MCF 10A (cell line): ENCODE data around the gene TXN2. TPM values are rescaled to one million over a fixed set of nuclear protein-coding genes. Genes with fewer than 3 reads are reported as not detected.
A peak's percentile ranks its signal among the peaks of the same experiment; 100 is the strongest.

Experiments
- Bru-seq: library from RNA; stranded (reverse); fragments of 400-500 nt; gene quantifications from one replicate; lab custom pipeline; 2021; lab: Mats Ljungman, UMichigan
- BruChase-seq, 2 experiments: library from RNA; stranded (reverse); fragments of 400-500 nt; gene quantifications; one replicate each; lab custom pipeline; 2021; lab: Mats Ljungman, UMichigan
- BruUV-seq: library from RNA; stranded (reverse); fragments of 400-500 nt; replicated peaks from 2 replicates; lab custom pipeline; 2021; lab: Mats Ljungman, UMichigan
- CTCF ChIA-PET: fragments of 300-600 bp; sonication (Branson Sonifier 250); formaldehyde crosslinking; extraction: SDS; loops from one replicate; lab custom pipeline; 2021; ENCODE audit warnings: antibody characterized with exemption, inconsistent platforms; lab: Yijun Ruan, JAX
- POLR2A ChIA-PET: fragments of 300-600, 350-650 bp; sonication (Branson Sonifier 250); formaldehyde crosslinking; extraction: SDS; loops from one replicate; lab custom pipeline; 2020; ENCODE audit warnings: antibody characterized with exemption, inconsistent platforms; lab: Yijun Ruan, JAX
- DNase-seq: peaks from one replicate; pipeline ENCODE4 v3.0.0-alpha.2; 2018; ENCODE audit not compliant: unreplicated experiment
- H3K27ac Mint-ChIP-seq: one replicate; pipeline ENCODE4 v1.8.0; 2022; ENCODE audit warnings: mild to moderate bottlenecking, low read depth, mixed read lengths; ENCODE audit not compliant: unreplicated experiment
- H3K27me3 Mint-ChIP-seq: one replicate; pipeline ENCODE4 v1.8.0; 2022; ENCODE audit warnings: mixed read lengths; ENCODE audit not compliant: insufficient read depth, unreplicated experiment
- H3K36me3 Mint-ChIP-seq: one replicate; pipeline ENCODE4 v1.8.0; 2022; ENCODE audit warnings: mild to moderate bottlenecking, moderate library complexity, mixed read lengths; ENCODE audit not compliant: insufficient read depth, unreplicated experiment
- H3K4me1 Mint-ChIP-seq: one replicate; pipeline ENCODE4 v1.8.0; 2022; ENCODE audit warnings: mixed read lengths; ENCODE audit not compliant: insufficient read depth, unreplicated experiment
- H3K4me3 Mint-ChIP-seq: one replicate; pipeline ENCODE4 v1.8.0; 2022; ENCODE audit warnings: mild to moderate bottlenecking, moderate library complexity, mixed read lengths; ENCODE audit not compliant: unreplicated experiment
- H3K9me3 Mint-ChIP-seq: one replicate; pipeline ENCODE4 v1.8.0; 2022; ENCODE audit warnings: mixed read lengths; ENCODE audit not compliant: unreplicated experiment
- intact Hi-C: fragments of 100-400 bp; cut with micrococcal nuclease; formaldehyde crosslinking; loops from 2 replicates; pipeline ENCODE4 v1.14.1; 2022
- long read RNA-seq: library from polyadenylated mRNA; stranded (forward); transcript quantifications from one replicate; pipeline ENCODE4 v2.0.0, GENCODE V29; 2022
- total RNA-seq: library from RNA; stranded (reverse); gene quantifications from 2 replicates; pipeline ENCODE4 v1.2.3, GENCODE V29; 2022
- TF ChIP-seq, protein P1 (sequence below): fragments of 200-600 bp; IDR thresholded peaks from one replicate; pipeline ENCODE4 v1.8.0; 2022; ENCODE audit warnings: antibody characterized with exemption, mild to moderate bottlenecking; ENCODE audit not compliant: unreplicated experiment

The TXN2 gene, protein sequence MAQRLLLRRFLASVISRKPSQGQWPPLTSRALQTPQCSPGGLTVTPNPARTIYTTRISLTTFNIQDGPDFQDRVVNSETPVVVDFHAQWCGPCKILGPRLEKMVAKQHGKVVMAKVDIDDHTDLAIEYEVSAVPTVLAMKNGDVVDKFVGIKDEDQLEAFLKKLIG
- 61.5 and 83.2 TPM in 2 replicates for total RNA-seq
- Bru-seq, nascent RNA: percentile 64 among the genes with signal in this experiment
- BruChase-seq, experiment 1, labeled RNA remaining after a 6-hour chase: percentile 75 among the genes with signal in this experiment
- BruChase-seq, experiment 2, labeled RNA remaining after a 2-hour chase: percentile 65 among the genes with signal in this experiment
- long read RNA-seq, transcript TXN2-201 (4 exons, 1,736 nt): major isoform, 164 of 209 reads
- long read RNA-seq, transcript TXN2-204 (4 exons, 1,280 nt): minor isoform, 9 of 209 reads
- long read RNA-seq, partial matches to known transcripts: 18 of 209 reads
- long read RNA-seq, other reads (novel, unspliced or antisense): 18 of 209 reads

DNA sequence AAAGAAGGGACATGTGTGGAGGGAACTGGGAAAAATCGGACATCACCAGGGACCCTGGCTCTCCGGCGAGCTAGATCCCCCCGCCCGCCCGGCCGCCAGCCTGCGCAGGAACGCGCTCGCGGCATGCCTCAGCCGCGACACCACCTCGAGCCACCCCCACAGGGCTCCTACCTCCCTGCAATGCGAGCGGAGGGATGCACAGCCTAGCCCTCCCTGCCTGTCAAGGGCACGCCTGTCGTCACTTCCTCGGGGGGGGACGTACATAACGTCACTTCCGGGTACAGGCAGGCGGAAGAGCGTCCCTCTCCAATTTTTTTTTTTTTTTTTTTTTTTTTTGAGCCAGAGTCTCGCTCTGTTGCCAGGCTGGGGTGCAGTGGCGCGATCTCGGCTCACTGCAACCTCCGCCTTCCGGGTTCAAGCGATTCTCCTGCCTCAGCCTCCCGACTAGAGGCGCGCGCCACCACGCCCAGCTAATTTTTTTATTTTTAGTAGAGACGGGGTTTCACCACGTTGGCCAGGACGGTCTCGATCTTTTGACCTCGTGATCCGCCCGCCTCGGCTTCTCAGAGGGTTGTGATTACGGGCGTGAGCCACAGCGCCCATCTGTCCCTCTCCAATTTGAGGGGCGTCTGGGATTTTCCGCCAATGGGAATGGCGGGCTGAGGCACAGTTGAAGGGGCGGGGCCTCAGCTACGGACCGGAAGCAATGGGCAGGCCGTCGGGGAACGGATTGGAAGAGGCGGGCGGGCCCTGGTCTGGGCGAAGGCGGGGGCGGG, at the start of gene TXN2:
Gene TXN2 (minus strand): TSS at position 248 of the 776 bp plus-strand sequence. CDS start 803 bp downstream, outside the sequence.
- Mint-ChIP-seq H3K9me3 (no peaks in the 10 kb centered on the region), H3K4me3 (peak within 1 kb of the TSS; percentile 96), H3K36me3 (peaks cover 33% of the 10 kb centered on the region), H3K27me3 (no peaks in the 10 kb centered on the region), H3K27ac (peak within 1 kb of the TSS; percentile 91), H3K4me1 (peaks cover 10% of the 10 kb centered on the region)
- intact Hi-C loops: loop anchor here (2.0 kb wide), 1 partner anchor 47 kb away; the partner anchor contains the start of gene EIF3D
- TF ChIP-seq, protein P1, sequence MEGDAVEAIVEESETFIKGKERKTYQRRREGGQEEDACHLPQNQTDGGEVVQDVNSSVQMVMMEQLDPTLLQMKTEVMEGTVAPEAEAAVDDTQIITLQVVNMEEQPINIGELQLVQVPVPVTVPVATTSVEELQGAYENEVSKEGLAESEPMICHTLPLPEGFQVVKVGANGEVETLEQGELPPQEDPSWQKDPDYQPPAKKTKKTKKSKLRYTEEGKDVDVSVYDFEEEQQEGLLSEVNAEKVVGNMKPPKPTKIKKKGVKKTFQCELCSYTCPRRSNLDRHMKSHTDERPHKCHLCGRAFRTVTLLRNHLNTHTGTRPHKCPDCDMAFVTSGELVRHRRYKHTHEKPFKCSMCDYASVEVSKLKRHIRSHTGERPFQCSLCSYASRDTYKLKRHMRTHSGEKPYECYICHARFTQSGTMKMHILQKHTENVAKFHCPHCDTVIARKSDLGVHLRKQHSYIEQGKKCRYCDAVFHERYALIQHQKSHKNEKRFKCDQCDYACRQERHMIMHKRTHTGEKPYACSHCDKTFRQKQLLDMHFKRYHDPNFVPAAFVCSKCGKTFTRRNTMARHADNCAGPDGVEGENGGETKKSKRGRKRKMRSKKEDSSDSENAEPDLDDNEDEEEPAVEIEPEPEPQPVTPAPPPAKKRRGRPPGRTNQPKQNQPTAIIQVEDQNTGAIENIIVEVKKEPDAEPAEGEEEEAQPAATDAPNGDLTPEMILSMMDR: no peak
- peak; percentile 97 for DNase-seq
- no TSS peak for BruUV-seq
- ChIA-PET POLR2A (interaction anchor here (0.6 to 2.9 kb wide), 21 partner anchors 11 to 242 kb away, joined by 3 to 29 read pairs (median 4); partner anchors contain the start of genes APOL2, EIF3D, FOXRED2 and MYH9), CTCF (interaction anchor here (0.5 to 3.6 kb wide), 2 partner anchors 11 to 204 kb away, joined by 3 to 16 read pairs; no protein-coding TSS in a partner anchor)

DNA sequence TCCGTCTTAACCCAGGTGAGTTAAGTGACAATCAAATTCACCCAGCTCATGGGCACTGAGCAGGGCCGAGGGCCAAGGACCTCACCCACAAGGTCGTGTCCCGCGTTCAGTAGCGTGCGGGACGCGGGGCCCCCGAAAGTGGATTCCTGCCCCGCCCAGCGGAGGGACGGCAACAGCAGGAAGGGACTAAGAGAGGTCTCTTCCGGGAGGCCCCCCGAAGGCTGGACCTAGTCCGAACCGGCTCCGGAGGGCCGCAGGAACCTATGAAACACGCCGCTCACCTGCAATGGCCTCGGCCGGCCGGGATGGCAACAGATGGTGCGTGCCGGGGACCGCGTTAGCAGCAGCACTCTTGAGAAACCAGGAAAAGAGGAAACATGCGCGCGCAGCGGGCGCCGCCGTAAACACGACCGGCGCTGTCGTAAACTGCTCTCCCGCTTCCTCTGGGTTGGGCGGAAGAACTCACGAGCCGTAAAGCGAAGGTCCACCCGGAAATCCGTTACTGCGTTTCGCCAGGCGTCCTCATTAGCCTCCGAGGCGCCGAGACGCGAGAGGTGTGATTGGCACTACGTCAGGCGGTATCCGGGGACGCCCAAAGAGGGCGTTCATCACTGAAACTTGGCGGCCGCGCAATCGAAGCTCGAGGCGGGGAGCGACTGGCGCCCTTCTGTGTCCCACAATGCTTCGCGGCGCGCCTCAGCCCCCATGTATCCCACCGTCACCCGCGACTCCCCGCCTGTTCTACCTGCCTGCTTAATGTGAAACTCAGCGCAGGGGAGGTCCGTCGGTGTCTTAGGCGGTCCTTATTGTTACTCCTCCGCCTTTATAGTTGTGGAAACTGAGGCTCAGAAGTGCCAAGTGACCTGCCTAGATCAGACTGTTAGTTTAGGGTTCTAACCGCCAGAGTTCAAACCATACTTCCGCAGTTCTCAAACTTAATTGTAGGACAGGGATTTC, 47.6 kb upstream of the TXN2 start, which contains the start of gene EIF3D:
Gene EIF3D (minus strand): TSS at position 372 of the 957 bp plus-strand sequence. CDS start 3,045 bp downstream, outside the sequence.
- Mint-ChIP-seq H3K27me3 (no peaks in the 10 kb centered on the region), H3K27ac (peak within 1 kb of the TSS; percentile 95), H3K9me3 (no peaks in the 10 kb centered on the region), H3K4me1 (peaks cover 5% of the 10 kb centered on the region), H3K36me3 (peaks cover 38% of the 10 kb centered on the region), H3K4me3 (peak within 1 kb of the TSS; percentile 87)
- POLR2A ChIA-PET: interaction anchor here (0.6 to 3.7 kb wide), 36 partner anchors 9 to 1079 kb away, joined by 3 to 41 read pairs (median 4); partner anchors contain the start of genes FOXRED2, IFT27, MPST and MYH9
- no TSS peak for BruUV-seq
- peak; percentile 99 for DNase-seq
- TF ChIP-seq, protein P1: no peak
- CTCF ChIA-PET: interaction anchor here (0.7 to 1.9 kb wide), 9 partner anchors 13 to 529 kb away, joined by 3 to 8 read pairs (median 4); no protein-coding TSS in a partner anchor
- intact Hi-C loops: loop anchor here (2.0 kb wide), 3 partner anchors 14 to 48 kb away; partner anchors contain the start of gene TXN2

DNA sequence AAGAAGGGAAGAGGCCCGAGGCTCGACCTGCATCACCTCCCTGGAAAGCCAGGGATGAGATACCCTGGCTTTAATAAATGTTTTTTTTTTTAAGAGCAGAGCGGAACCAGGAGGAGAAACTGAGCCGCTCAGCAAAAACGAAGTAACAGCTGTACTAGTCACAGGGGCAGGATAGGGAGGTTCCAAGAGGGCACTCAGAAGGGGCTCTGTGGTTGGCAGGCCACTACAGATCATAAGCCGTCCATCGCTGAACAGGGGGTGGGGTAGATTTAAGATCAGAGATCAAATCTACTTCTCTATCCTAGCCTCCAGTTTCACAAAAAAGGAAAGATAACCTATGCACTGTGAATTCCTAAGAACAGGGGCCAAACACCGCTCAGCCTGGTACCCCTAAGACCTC, 46.9 kb upstream of the TXN2 start:
- ChIA-PET CTCF (interaction anchor here (0.6 to 1.9 kb wide), 6 partner anchors 17 to 449 kb away, joined by 3 to 8 read pairs (median 4); no protein-coding TSS in a partner anchor), POLR2A (interaction anchor here (0.6 to 3.7 kb wide), 23 partner anchors 13 to 1080 kb away, joined by 3 to 41 read pairs (median 4); partner anchors contain the start of genes FOXRED2, IFT27, MPST and MYH9)
- peaks cover 45% of the 10 kb centered on the region for H3K36me3 Mint-ChIP-seq
- no TSS peak for BruUV-seq
- H3K4me3 Mint-ChIP-seq: peak overlapping the region; percentile 87
- TF ChIP-seq, protein P1: no peak
- DNase-seq: no peak
- H3K4me1 Mint-ChIP-seq: peaks cover 5% of the 10 kb centered on the region
- H3K9me3 Mint-ChIP-seq: no peaks in the 10 kb centered on the region
- peak overlapping the region; percentile 95 for H3K27ac Mint-ChIP-seq
- intact Hi-C loops: loop anchor here (2.0 kb wide), 3 partner anchors 14 to 48 kb away; partner anchors contain the start of gene TXN2
- no peaks in the 10 kb centered on the region for H3K27me3 Mint-ChIP-seq
